GM15510 (cell line): ENCODE results near the gene ARHGAP23.

Source experiments
- POLR2A ChIP-seq: IDR thresholded peaks from 3 replicates; pipeline ENCODE4 v1.6.1; 2011; ENCODE audit warnings: borderline replicate concordance; ENCODE audit not compliant: insufficient read length; ENCODE audit errors: extremely low read depth

ARHGAP23 gene

GRCh38 chr17:38451030-38451839, 23.0 kb downstream of the ARHGAP23 start:
- no peak for TF ChIP-seq POLR2A

GRCh38 chr17:38451840-38452529, 23.7 kb downstream of the ARHGAP23 start:
- no peak for TF ChIP-seq POLR2A

- no peak for TF ChIP-seq POLR2A
Measured at GRCh38 chr17:38452719-38453118, 24.5 kb downstream of the ARHGAP23 start.

- TF ChIP-seq POLR2A, result no peak
Measured at GRCh38 chr17:38453951-38454421, 25.7 kb downstream of the ARHGAP23 start.

- TF ChIP-seq POLR2A, result no peak
Measured at GRCh38 chr17:38454532-38454931, 26.3 kb downstream of the ARHGAP23 start.

GRCh38 chr17:38455288-38455915, 27.1 kb downstream of the ARHGAP23 start:
- TF ChIP-seq POLR2A, result no peak

- no peak for TF ChIP-seq POLR2A
Measured at GRCh38 chr17:38456031-38456815, 28.0 kb downstream of the ARHGAP23 start.

- no peak for TF ChIP-seq POLR2A
Measured at GRCh38 chr17:38457577-38458371, 29.5 kb downstream of the ARHGAP23 start.

- TF ChIP-seq POLR2A, result no peak
Measured at GRCh38 chr17:38458521-38458920, 30.3 kb downstream of the ARHGAP23 start.

- TF ChIP-seq POLR2A, result no peak
Measured at GRCh38 chr17:38459567-38459966, 31.3 kb downstream of the ARHGAP23 start.

GRCh38 chr17:38460082-38460715, 31.9 kb downstream of the ARHGAP23 start:
- TF ChIP-seq POLR2A, result no peak

- TF ChIP-seq POLR2A, result no peak
Measured at GRCh38 chr17:38460716-38461630, 32.7 kb downstream of the ARHGAP23 start.

- no peak for TF ChIP-seq POLR2A
Measured at GRCh38 chr17:38461683-38462082, 33.4 kb downstream of the ARHGAP23 start.

- no peak for TF ChIP-seq POLR2A
Measured at GRCh38 chr17:38463451-38463858, 35.2 kb downstream of the ARHGAP23 start.
